CD14-positive monocyte (primary cell): ENCODE results near the gene MGAT5. TPM values are rescaled to one million over a fixed set of nuclear protein-coding genes. Genes with fewer than 3 reads are reported as not detected.
A peak's percentile ranks its signal among the peaks of the same experiment; 100 is the strongest.

ENCODE experiments used
- DNase-seq, 3 donors: peaks; one replicate each; pipeline ENCODE4 v3.0.0-alpha.2; 2011 to 2022
- H2AFZ ChIP-seq: 2 replicates; pipeline ENCODE4 v1.6.0; 2012; ENCODE audit warnings: mild to moderate bottlenecking, low read depth, low read length, inconsistent platforms; ENCODE audit not compliant: insufficient read depth, poor library complexity, severe bottlenecking
- H3K27ac ChIP-seq, 2 donors: 1 replicate in 1 of 2; 2 replicates in 1 of 2; pipeline ENCODE4 v1.5.1; 2012 to 2013; ENCODE audit warnings: low read length in 2 of 2, control low read depth in 1 of 2, inconsistent platforms in 1 of 2, low read depth in 1 of 2, mild to moderate bottlenecking in 1 of 2
- H3K27me3 ChIP-seq, 2 donors: one replicate each; pipeline versions ENCODE4 v1.6.0 to v1.6.1; 2011 to 2013; ENCODE audit warnings: low read length in 2 of 2; ENCODE audit not compliant: control insufficient read depth in 2 of 2, insufficient read depth in 2 of 2
- H3K36me3 ChIP-seq, 2 donors: replicated peaks in 1 of 2; 1 replicate in 1 of 2; 2 replicates in 1 of 2; pipeline versions ENCODE4 v1.5.1 to v1.6.1; 2012 to 2013; ENCODE audit warnings: low read length in 2 of 2, control low read depth in 1 of 2, inconsistent platforms in 1 of 2, mild to moderate bottlenecking in 1 of 2; ENCODE audit not compliant: insufficient read depth in 2 of 2, control insufficient read depth in 1 of 2
- H3K4me1 ChIP-seq, 2 donors: 1 replicate in 1 of 2; 2 replicates in 1 of 2; pipeline versions ENCODE4 v1.5.1 to v1.6.1; 2012 to 2013; ENCODE audit warnings: low read length in 2 of 2, control low read depth in 1 of 2, inconsistent platforms in 1 of 2, mild to moderate bottlenecking in 1 of 2, moderate library complexity in 1 of 2; ENCODE audit not compliant: insufficient read depth in 2 of 2, control insufficient read depth in 1 of 2
- H3K4me2 ChIP-seq: replicated peaks from 2 replicates; pipeline ENCODE3; 2012; ENCODE audit warnings: low read length, moderate library complexity, mild to moderate bottlenecking; ENCODE audit not compliant: poor library complexity, severe bottlenecking; ENCODE audit errors: extremely low read depth
- H3K4me3 ChIP-seq, 3 experiments: fragments of 200-600 bp in 1 of 3; sonication (generic) in 1 of 3; replicated peaks in 1 of 3; 1 replicate in 2 of 3; 2 replicates in 1 of 3; pipeline ENCODE4 v1.5.1; 2011 to 2013; ENCODE audit warnings: low read length in 3 of 3, mild to moderate bottlenecking in 3 of 3, control low read depth in 2 of 3, low read depth in 2 of 3, inconsistent platforms in 1 of 3, moderate library complexity in 1 of 3
- H3K79me2 ChIP-seq: 2 replicates; pipeline ENCODE4 v1.6.0; 2012; ENCODE audit warnings: mild to moderate bottlenecking, control low read depth, inconsistent platforms, low read length, moderate library complexity; ENCODE audit not compliant: insufficient read depth
- H3K9ac ChIP-seq: 2 replicates; pipeline ENCODE4 v1.6.0; 2017; ENCODE audit warnings: low read length, mild to moderate bottlenecking; ENCODE audit not compliant: insufficient read depth, poor library complexity, severe bottlenecking
- H3K9me3 ChIP-seq, 2 donors: replicated peaks in 1 of 2; 1 replicate in 1 of 2; 2 replicates in 1 of 2; pipeline versions ENCODE4 v1.5.1 to v1.6.1; 2012 to 2013; ENCODE audit warnings: low read length in 2 of 2, control low read depth in 1 of 2; ENCODE audit not compliant: control insufficient read depth in 1 of 2, insufficient read depth in 1 of 2
- H4K20me1 ChIP-seq: 2 replicates; pipeline ENCODE4 v1.6.0; 2012; ENCODE audit warnings: mild to moderate bottlenecking, low read length, control low read depth, moderate library complexity; ENCODE audit not compliant: insufficient read depth
- H3K27ac Mint-ChIP-seq, 7 donors: one replicate each; pipeline ENCODE4 v1.8.0; 2020; ENCODE audit warnings: mild to moderate bottlenecking in 7 of 7, mixed read lengths in 7 of 7, moderate library complexity in 6 of 7, inconsistent platforms in 2 of 7
- H3K27me3 Mint-ChIP-seq, 3 donors: one replicate each; pipeline ENCODE4 v1.8.0; 2021 to 2022; ENCODE audit warnings: low read depth in 3 of 3, mild to moderate bottlenecking in 3 of 3, mixed read lengths in 3 of 3, moderate library complexity in 3 of 3, inconsistent platforms in 1 of 3
- H3K36me3 Mint-ChIP-seq, 2 donors: one replicate each; pipeline ENCODE4 v1.8.0; 2020; ENCODE audit warnings: mixed read lengths in 2 of 2, inconsistent platforms in 1 of 2, mild to moderate bottlenecking in 1 of 2
- H3K4me1 Mint-ChIP-seq: one replicate; pipeline ENCODE4 v1.8.0; 2020; ENCODE audit warnings: mild to moderate bottlenecking, mixed read lengths
- H3K4me3 Mint-ChIP-seq, 2 donors: one replicate each; pipeline ENCODE4 v1.8.0; 2020; ENCODE audit warnings: mild to moderate bottlenecking in 2 of 2, mixed read lengths in 2 of 2, moderate library complexity in 1 of 2
- H3K9me3 Mint-ChIP-seq, 7 donors: one replicate each; pipeline ENCODE4 v1.8.0; 2020 to 2022; ENCODE audit warnings: mixed read lengths in 7 of 7, mild to moderate bottlenecking in 6 of 7, moderate library complexity in 6 of 7, inconsistent platforms in 2 of 7
- WGBS: methylation state at CpG from one replicate; pipeline ENCODE4 v1.1.5; 2013; ENCODE audit warnings: missing lambda C conversion rate; ENCODE audit not compliant: insufficient coverage; 5-methylcytosine and 5-hydroxymethylcytosine counted together
- intact Hi-C, 2 donors: fragments of 100-400 bp; cut with micrococcal nuclease; formaldehyde crosslinking; loops; one replicate each; pipeline versions ENCODE4 v1.15.0 to v1.15.1; 2023
- polyA plus RNA-seq, 3 donors: library from polyadenylated mRNA; depleted of rRNA in 1 of 3; unstranded in 2 of 3; stranded (reverse) in 1 of 3; fragments of 300-500 nt in 2 of 3; fragments of >200 nt in 1 of 3; fragmentation: Illumina TruSeq in 2 of 3; gene quantifications; 1 replicate in 2 of 3; 2 replicates in 1 of 3; pipeline ENCODE4 v1.2.3, GENCODE V29; 2012 to 2021
- TF ChIP-seq, protein P1 (sequence below): fragments of 200-600 bp; IDR thresholded peaks from one replicate; pipeline ENCODE4 v1.8.0; 2022; ENCODE audit warnings: antibody characterized with exemption, mild to moderate bottlenecking

The MGAT5 gene
- polyA plus RNA-seq, 3 donors = 1.9 to 6.6 (median 2.4) TPM

- Histone ChIP-seq H3K27me3 (no peaks in the 10 kb centered on the region), H3K4me3 (no peak overlapping the region), H3K9me3 (no peaks in the 10 kb centered on the region), H3K9ac (no peak overlapping the region), H3K36me3 (peaks cover 0 to 6% of the 10 kb centered on the region in 2 donors), H2AFZ (no peak overlapping the region), H3K79me2 (peaks cover under 1% of the 10 kb centered on the region), H4K20me1 (peaks cover 3% of the 10 kb centered on the region), H3K4me1 (no peaks in the 10 kb centered on the region), H3K27ac (no peak overlapping the region), H3K4me2 (no peak overlapping the region)
- peaks cover 7 to 10% of the 10 kb centered on the region in 2 donors for H3K36me3 Mint-ChIP-seq
- H3K9me3 Mint-ChIP-seq = peaks cover 0 to 2% (median 0%) of the 10 kb centered on the region in 7 donors
- H3K27me3 Mint-ChIP-seq = no peaks in the 10 kb centered on the region
- 66% methylated on average over 6 of the region's 8 CpGs for WGBS
- peak overlapping the region in 1 of 2 donors; percentile 14 for H3K4me3 Mint-ChIP-seq
- no peak overlapping the region for H3K27ac Mint-ChIP-seq
- TF ChIP-seq, protein P1, sequence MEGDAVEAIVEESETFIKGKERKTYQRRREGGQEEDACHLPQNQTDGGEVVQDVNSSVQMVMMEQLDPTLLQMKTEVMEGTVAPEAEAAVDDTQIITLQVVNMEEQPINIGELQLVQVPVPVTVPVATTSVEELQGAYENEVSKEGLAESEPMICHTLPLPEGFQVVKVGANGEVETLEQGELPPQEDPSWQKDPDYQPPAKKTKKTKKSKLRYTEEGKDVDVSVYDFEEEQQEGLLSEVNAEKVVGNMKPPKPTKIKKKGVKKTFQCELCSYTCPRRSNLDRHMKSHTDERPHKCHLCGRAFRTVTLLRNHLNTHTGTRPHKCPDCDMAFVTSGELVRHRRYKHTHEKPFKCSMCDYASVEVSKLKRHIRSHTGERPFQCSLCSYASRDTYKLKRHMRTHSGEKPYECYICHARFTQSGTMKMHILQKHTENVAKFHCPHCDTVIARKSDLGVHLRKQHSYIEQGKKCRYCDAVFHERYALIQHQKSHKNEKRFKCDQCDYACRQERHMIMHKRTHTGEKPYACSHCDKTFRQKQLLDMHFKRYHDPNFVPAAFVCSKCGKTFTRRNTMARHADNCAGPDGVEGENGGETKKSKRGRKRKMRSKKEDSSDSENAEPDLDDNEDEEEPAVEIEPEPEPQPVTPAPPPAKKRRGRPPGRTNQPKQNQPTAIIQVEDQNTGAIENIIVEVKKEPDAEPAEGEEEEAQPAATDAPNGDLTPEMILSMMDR = no peak
- peaks cover 15% of the 10 kb centered on the region for H3K4me1 Mint-ChIP-seq
- intact Hi-C loops = no loop called here
- DNase-seq = no peak
These were observed 58.6 kb downstream of the MGAT5 start for GRCh38 chr2:134312482-134312881.

- 50% methylated on average over 2 of the region's 4 CpGs for WGBS
- no peak overlapping the region for H3K4me2 ChIP-seq
- peak overlapping the region in 3 of 7 donors; percentile 47 to 61 (median 51) for H3K27ac Mint-ChIP-seq
- H3K4me3 Mint-ChIP-seq = no peak overlapping the region
- H3K79me2 ChIP-seq = no peaks in the 10 kb centered on the region
- H3K4me1 Mint-ChIP-seq = peaks cover 14% of the 10 kb centered on the region
- TF ChIP-seq, protein P1 = no peak
- no peaks in the 10 kb centered on the region for H3K27me3 Mint-ChIP-seq
- peaks cover 19 to 27% of the 10 kb centered on the region in 2 donors for H3K36me3 Mint-ChIP-seq
- peaks cover 3% of the 10 kb centered on the region for H4K20me1 ChIP-seq
- DNase-seq = no peak
- intact Hi-C loops = no loop called here
- H3K4me1 ChIP-seq = no peaks in the 10 kb centered on the region
- H3K27me3 ChIP-seq = no peaks in the 10 kb centered on the region
- no peaks in the 10 kb centered on the region for H3K9me3 Mint-ChIP-seq
- no peak overlapping the region for H3K27ac ChIP-seq
- no peak overlapping the region for H3K4me3 ChIP-seq
- no peak overlapping the region for H2AFZ ChIP-seq
- peaks cover 9 to 23% of the 10 kb centered on the region in 2 donors for H3K36me3 ChIP-seq
- H3K9me3 ChIP-seq = no peaks in the 10 kb centered on the region
- no peak overlapping the region for H3K9ac ChIP-seq
These were observed 60.3 kb downstream of the MGAT5 start for GRCh38 chr2:134314202-134314601.
